ENCODE data around the gene HAND1.

Gene HAND1

DNA sequence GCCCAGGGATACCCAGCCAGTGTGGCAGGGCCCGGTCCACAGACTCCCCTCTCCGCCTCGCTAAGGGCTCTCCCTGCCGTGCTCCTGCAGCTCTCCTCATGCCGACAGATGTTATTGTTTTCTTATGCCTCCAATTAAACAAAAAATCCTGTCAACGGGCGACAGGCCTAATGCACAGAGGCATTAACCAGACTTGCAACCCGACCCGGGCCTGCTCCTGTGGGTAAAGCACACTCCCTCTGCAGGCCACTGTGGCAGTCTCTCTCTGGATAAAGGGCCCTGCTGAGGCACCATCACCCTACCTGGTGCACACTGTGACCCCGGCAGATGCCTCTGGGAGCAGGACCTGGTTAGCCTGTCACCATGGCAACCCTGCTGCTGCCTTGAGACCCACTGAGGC, 27.5 kb upstream of the HAND1 start:
- no peak for DNase-seq

DNA sequence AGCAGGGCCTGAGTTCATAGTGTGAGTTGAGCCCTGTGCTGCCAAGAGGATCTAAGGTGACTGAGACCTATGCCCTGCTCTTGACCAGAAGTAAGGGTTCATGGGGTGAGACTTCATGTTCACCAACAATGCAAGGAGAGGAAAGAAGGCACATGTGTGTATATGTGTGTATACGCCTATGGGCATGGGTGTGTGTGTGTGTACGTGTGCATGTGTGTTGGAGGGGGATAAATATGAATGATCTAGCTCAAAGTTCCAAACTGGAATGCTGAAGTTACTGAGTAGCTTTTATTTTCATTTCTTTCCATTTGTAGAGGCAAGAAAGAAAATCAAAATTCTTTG, 25.6 kb upstream of the HAND1 start:
- no peak for DNase-seq

DNA sequence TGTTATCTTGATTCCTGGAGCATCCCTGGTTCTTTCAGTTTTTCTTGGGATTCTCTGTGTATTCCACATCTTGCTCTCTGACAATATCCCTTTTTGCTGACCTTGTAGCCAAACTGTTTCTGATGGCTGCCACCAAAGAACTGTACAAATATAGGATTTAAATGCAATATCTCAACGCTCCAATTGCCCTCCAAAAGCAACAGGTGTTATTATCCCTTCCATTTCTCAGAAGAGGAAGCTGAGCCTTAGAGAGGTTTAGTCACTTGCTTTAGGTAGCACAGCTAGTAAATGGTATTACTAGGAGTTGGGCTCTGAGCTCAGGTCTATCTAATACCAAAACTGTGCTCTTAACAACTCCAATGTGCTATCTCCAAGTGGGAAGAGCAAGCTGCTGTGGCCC, 24.2 kb upstream of the HAND1 start:
- DNase-seq, result no peak

DNA sequence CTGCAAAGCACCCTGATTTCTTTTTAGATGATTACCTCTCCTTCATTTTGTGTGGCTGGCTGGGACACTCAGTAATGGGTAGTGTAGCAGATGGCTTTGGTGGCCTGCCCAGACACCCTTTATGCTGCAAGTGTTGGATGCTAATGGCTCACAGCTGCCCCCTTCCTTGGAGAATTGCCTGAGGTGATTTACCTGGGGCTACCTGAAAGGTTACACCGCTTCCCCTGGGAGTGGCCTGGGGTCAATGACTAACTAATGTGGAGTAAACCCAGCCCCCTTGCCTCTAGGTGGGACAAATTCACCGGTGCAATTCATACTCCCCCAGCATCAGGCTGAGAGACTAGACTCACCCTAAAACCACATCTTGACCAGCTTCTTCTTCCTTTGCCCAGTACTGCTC, 23.5 kb upstream of the HAND1 start:
- DNase-seq, result no peak

DNA sequence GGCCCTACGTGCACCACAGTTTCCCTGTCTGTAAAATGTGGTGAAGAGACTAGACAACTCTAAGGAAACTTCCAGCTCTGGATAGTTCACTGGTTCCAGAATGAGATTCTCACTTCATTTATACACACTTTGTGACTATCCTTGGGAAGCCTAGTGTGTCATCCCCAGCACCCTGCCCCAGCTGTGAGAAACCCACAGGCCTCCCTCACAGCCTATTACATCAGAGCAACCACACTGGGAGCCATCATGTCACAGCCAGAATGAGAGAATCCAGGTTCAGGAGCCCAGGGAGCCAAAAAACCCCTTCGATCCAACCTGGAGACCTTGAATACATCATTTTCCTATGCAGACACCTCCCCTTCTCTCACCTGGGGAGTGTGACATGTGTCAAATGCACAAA, 21.0 kb upstream of the HAND1 start:
- DNase-seq, result no peak

DNA sequence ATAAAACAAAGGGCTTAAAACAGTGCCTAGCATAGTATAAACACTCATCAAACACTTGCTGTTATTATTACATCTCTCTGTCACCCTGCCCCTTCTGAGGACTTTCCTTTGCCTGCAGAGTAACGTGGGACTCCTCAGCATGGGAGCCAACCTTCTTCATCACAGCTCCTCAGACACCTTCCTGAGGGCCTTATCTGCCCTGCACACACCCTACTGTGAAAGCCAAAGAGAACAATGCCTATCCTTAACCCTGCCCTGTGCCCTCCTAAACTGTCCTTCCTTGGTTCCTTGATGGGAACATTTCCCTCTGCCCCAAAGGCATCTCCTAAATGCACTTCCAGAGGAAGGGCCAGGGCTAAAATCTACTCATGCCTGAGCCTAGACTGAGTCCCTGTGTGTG, 20.6 kb upstream of the HAND1 start:
- no peak for DNase-seq

DNA sequence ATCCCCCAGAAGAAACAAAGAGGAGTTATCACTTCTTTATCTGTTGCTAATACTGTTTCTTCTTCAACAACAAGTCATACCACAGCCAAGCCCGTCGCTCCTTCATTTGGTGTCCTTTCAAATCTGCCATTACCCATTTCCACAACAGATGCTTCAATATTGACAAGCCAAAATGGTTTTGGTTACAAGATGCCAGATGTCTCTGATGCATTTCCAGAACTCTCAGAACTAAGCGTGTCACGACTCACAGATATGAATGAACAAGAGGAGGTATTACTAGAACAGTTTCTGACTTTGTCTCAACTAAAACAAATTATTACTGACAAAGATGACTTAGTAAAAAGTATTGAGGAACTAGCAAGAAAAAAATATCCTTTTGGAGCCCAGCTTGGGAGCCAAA, 16.0 kb upstream of the HAND1 start:
- no peak for DNase-seq

DNA sequence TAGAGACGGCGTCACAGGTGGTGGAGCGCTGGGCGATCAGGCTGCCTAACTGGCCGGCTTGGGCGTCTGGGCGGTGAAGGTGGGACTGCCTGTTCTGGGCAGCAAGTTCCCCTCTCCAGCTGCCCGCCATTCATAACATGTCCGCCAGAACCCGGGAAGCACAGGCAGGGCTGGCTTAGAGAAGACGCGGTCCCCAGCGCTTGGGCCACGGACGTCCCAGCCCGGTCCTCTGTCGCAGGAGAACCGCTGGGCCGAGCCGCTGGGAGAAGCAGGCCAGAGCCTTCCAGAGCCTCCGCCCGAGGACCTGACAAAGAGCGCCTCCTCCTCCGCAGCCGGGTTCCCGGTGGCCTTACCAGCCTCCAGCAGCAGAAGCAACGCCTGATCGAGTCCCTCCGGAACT, 15.2 kb upstream of the HAND1 start:
- DNase-seq, result no peak

DNA sequence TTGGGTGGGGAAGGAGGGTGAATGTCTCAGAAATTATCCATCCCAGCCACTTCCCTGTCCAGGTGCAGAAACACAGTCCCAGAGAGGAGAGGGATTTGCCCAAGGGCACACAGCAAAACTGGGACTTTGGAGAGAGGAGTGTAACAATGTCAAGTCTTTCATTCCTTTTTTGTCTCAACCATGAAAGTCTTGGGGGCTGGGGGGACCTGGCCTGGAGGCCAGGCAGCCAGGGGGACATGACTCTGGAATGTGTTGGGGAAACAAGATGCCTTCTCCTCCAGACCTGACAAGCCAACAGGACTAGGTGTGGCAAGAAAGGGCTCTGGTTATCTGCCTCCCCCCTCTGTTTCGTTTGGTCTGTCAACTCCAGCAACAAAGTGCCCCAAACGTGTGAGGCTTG, 13.9 kb upstream of the HAND1 start:
- DNase-seq, result no peak

DNA sequence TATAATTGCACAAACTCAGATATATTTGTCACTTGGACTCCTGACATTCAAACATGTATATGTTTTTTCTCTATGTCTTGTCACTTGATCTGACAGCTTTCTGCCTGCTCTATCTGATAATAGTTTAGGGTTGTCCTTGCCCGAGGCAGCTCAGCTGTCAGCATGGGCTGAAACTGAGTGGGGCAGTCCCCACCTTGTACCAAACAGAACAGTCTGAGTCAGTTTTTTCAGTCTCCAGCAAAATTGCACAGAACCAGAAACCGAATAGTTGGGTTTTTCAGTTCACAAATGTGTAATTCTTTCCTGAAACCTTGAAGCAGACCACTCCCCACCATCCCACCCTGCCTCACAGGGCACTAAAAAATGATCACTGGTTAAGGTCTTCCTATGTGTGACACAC, 9.5 kb upstream of the HAND1 start:
- DNase-seq, result no peak

DNA sequence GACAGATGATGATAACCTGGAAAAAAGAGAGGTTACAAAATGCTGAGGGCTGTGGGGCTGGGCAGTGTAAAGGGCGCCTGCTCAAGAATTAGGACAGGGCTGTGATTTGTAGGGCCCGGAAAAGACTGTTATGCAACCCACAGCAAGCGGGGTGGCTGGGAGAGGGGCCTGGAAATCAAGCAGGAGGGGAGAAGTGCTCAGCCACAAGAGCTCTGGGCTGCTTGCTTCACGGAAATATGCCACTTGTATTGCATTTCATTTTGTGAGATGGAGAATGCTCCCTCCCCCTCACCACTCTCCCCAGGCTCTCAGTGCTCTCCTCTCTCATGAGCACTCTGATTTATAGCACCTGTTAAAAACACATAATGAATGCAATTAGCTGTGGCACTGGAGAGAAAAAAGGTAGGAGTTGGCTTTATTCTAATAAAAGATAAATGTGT, 8.4 kb upstream of the HAND1 start:
- no peak for DNase-seq

DNA sequence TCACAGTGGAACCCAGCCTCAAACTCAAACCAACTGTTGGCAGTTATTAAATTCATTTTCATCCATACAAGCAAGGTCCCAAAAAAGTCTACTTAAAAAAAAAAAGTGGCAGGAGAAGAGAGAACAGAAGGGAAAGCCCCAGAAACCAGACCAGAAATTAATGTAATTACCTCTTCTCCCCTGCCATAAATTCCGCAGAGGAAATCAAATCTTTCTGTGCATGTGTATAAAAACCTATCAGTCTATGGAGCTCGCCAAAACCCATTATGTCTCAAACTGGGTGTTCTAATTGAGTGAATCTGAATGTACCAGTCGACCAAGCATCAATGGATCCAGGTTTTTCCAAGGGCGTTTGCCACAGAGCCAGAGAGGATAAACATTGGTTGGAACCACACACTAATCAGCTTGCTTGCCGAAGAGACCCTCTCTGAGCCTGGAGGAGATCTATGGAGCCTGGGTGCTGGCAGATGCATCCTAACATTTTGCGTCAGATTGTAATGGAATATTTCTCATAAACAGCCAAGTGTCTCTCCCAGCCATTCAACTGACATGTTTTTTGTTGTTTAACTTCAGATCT, 7.9 kb upstream of the HAND1 start:
- no peak for DNase-seq

DNA sequence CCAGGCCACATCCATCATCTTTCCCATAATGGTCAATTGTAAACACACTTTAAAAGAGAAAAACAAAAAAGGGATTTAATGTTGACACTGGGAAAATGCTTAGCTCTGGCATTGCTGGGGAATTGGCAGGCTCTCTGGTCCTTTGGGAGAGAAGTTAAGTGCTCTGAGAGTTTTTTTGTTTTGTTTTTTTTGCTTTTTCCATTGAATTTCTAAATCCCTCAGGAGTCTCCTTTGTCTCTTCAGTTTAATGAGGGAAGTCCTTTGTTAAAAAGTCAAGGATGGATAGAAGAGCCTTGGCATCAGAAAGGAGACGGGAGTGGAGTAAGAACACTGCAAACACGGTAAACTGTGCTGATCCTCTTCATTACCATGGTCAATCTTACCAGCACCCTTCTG, 7.1 kb upstream of the HAND1 start:
- DNase-seq, result no peak

DNA sequence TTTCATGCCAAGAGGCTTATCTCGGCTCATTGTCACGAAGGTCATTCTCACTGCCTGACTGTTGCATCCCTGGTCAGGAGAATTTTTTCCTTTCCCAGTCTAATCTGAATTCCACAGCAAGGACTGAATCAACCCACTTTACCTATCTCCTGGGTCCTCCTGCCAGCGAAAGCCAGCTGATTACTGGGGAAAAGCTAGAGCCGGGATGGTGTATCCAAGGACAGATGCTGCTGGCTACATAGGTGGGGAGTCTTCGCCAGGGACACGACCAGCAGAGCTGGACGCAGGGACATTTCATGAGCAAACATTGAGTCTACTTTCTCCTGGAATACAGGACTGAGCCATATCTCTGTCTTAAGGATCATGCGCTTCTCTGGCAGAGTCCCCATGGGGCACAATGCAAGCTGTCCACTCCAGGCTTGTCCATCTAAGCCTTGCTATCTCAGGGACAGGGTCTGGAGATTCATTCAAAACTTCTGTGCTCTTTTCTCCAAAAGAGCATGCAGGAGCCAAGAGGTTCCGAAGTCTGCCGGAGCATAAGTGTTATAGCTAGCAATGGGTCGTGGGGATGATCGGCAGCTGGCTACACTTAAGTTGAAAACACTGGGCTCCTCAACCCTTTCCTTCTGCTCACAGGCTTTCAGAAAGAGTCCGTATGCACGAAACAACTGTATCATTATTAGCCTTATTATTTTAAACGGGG, 6.5 kb upstream of the HAND1 start:
- no peak for DNase-seq

DNA sequence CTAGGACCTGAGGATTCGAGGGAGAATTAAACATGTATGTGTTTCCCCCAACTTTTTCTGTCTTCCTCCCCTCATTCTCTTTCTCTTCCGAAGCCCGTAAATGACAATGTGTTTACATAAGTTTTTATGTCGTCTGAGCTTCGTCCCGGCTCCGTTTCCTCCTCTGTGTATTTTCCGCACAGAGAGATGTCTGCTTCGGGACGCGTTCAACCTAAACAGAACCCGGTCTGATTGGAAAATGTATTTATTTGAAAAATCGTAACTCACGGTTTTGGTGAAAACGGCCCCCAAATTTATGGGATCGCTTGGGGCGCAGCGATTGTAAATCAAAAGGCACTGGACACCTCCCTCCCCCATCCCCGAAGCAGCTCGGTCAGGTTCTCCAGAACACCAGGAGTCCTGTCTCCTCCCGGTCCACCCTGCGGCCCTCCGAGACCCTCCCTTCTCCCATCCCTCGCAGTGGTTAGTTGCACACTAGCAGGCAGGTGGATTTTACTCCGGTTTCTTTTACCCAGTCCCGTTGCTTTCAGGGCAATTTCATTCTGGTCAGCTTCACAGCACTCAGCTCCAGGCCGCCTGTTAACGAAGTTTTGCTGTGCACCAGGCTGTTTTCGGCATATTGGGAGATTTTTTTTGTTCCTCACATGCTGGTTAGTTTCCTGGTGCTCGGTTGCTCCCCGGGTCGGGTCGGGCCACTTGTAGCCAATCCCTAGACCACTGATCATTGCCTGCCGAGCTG, 5.8 kb upstream of the HAND1 start:
- no peak for DNase-seq

DNA sequence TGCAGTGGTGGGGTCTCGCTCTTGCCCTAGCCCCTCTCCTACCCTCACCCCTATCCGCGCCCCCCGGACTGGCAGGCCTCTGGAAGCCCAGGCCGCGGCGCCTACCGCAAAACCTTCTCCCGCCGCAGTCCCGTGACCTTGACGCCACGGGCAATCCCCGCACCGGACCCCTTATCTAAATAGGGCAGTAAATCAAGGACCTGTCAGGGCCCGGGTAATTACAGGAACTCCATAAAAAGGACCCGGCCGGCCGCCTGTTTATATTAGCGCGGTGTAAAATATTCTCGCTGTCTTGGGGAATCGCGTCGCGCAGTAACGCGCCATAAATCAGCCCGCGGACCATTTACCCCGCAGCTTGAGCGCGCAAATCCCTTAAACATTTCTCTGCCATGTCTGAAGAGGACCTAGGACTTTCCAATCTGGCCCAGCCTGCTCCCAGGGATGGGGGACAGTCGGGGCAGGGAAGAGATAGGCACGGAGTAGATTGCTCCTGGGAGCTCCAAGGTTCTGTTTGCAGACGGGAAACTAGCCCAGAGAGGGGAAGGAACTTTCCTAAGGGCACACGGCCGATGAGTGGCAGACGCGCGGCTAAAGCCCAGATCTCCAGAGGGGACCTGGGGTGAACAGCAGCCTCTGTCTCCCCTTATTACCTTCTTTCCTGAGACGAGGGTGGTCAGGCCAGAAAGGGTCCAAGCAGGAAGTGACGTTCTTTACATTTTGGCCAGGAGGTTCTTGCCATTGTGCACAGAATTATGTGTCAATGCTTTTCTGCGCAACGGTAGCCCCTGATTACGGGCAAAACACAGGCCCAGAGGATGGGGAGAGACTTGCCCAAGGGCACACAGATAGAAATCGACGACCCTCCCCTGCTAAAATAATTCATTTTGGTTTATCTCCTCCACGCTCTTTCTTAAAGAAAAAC, 4.8 kb upstream of the HAND1 start:
- DNase-seq, result no peak

DNA sequence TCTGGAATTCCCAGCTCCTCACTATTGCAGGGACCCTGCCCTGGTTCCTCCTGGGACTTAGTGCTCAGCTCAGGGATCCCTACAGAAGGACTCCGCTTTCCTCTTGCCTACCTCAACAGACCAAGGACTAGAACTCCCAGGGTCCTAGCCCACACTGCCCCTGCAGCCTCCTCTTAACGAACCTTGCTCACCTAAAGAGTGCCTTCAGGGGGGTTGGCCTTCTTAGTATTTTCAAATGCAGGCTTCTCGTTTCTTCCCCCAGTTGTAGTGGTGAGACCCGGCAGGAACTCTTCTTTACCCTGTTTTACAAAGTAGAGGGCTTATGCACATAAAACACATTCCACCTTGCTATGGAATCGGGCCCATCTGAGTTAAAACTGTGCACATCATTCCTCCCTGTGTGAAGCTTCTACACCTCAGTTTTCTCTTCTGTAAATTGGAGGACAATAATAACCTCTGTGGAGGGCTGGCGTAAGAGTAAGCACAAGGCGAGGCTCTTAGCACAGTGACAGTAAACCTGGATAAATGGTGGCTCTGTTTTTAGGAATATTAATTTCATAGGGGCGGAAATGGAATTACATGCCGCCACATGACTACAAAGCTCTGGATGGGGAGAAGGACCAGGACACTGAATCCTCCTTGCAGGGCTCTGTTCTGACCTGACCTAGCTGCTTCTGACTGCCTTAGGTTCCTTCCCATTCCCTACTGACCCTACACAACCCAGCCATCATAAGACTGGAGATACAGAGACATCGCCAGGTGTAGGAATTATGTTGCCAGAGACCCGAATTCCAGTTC, 3.8 kb upstream of the HAND1 start:
- DNase-seq, result no peak

DNA sequence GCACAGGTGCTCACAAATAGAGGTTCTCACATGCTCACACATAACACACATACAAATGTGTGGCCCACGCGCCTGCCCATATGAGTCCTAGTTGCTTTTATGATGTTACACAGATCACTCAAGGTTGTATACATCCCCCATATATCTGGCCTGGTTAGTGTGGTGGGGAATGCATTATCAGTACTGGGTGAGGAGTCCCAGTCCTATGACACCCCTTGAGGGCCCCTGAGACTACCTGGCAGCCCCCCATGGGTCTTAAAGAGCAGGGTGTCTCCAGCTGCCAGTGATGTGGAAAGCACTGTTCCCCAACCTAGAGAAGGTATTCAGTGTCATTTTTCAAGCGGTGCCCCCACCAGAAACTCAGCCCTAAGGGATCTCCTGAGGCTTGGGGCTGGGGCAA, 2.8 kb upstream of the HAND1 start:
- DNase-seq, result no peak

DNA sequence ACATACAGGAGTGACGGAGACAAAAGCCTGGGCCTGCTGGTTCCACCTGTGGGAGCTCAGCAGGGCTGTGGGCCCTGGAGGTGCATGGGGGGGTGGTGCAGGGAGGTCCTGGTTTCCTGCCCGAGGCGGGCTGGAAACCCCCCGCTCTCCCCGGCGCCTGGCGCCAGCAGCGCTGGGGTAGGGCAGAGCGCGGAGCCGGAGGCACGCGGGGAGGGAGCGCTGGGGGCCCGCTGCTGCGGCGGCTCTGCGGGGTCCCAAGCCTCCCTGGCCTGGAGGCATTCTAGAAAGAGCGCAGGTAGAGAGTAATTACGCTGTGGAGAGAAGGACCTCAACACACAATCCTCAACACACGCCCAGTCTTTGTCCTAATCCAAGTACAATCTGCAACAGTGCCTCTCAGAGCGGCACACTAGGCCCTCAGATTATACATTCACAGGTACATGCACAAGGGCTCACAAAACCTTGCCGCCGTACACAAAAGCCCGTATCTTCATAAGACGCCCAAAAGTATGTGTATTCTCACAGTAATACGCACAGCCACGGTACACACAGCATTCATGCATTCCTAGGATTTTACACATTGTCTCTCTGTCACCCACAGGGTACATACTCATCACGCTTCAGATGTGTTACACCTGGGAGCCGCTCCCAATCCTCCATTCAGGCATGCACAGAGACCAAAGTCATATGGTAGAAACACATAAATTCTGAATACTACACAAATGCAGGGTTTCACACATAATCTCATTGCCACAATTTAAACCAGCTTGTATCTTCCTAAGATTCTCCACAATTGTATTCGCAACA, 2.1 kb upstream of the HAND1 start:
- no peak for DNase-seq

DNA sequence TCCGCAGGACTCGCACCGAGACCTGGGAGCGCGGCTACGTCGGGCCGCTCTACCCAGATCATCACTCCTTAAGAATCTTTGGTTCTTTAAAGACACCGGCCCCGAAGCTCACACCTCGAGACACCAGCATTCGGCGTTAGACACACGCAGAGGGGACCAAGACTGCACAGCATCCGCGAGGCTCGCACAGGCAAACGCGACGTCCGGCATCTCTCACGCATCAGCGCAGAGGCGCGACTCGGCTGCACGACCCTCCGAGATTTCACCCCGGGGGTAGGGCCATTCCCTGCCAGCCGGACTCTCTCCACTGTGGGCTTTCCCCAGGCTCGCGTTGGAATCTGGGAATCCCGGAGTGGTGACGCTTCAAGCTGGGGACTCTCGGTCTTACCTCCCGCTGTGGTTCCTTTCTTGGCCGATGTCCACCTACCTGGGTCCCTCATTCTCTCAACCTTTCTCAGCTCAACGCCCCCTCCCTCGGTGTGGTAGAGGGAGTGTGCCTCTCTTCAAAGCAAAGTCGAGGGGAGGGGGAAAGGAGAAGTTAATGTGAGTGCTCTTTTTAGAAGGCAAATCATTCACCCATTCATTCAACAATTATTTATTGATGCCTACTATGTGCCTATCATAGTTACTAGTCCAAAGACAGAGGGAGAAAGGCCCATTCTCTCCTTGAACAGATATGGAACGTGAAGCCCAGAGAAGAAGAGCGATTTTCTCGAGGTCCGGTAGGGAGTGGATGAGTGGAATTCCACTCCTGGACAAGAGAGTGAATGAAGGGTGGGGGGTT, 1.3 kb upstream of the HAND1 start:
- no peak for DNase-seq

DNA sequence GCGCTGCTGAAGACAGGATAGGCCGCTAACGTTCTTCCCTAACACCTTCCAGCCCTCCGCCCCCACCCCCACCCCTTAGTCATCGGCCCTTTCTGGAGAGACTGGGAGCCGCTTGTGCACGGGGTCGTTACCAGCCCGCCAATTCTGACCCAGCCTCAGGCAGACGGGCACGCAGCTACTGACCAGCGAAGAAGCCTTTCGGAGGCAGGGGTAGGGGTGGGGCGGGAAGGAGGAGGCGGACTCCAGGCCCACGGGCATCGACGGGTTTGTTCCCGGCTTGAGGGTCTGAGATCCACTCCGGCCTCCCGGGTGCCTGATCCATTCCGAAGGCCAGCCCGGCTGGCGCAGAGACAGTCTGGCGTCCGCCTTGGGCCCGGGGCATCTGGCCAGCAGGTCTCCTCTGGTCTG, 729 bp upstream of the HAND1 start:
- no peak for DNase-seq

All from NCI-H2107 (cell line).